LoVo (cell line): ENCODE measurements around the gene ITM2C.
A peak's percentile ranks its signal among the peaks of the same experiment; 100 is the strongest.

ENCODE experiments used
- DNase-seq: peaks from one replicate; pipeline ENCODE4 v3.0.0-alpha.2; 2016; ENCODE audit warnings: low spot score

Gene ITM2C

DNA sequence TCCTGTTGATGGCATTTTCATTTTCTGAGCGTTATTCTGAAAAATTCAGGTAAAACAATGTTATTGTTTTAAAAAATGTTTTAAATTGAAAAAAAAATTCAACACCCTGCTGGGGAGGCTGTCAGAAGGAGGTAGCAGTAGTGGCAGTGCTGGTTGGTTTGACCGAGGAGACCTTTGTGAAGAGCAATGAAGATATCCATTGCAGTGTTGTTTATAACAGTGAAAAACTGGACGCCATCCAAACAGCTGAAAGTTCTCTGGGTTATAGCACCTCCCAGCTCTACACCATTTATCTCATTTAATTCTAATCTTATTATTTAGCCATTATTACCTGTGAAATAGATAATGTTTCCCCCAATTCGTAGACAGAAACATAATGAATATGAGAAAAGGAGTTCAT is 12.6 kb upstream of the ITM2C start:
- DNase-seq, result no peak

DNA sequence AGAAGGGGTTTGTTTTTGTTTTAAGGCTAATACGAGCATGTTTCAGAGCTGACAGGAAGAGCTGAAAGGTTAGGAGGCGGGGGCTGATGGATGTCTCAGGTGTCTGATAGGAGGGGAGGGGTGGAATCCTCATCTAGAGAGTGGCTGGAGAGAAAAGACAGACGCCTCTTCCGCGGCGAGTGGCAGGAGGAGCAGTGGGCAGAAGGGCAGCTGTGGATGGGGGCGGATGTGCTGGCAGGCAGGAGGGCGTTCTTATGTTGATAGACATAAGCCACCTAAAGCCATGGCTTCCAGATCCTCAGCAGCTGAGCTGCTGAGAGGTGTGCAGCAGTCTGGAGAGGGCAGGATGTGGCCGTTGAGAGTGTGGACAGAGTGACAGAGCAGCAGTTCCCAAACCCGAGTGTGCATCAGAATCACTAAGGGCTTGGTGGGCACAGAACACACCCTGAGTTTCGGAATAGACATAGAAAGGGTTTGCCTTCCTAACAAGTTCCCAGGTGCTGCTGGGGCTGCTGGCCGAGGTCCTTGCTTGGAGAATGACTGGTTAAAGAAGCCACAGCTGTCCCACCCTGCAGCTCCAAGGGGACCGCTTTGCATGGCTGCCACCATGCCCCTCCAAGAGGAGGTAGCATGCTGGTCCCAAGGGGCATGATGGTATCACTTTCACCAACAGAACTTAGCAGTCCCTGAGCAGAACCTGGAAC is 3.0 kb upstream of the ITM2C start:
- no peak for DNase-seq

DNA sequence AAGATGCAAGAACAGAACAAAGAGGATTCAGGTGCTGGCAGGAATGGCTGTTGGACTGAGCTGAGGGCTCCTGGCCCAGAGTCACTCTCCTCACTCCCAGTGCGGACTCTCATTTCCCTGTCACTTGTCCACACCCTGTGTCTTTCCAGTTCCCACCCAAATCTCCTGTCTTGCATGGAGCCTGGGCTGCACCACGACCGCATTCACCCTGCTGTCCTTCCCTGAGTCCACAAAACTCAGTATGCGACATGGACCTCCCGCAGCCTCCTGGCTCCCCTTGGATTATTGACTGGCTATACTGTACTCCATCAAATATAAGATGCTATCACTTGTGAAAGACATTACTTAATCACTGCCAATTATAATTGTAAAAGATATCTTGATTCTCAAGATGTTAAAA is 2.5 kb upstream of the ITM2C start:
- no peak for DNase-seq

DNA sequence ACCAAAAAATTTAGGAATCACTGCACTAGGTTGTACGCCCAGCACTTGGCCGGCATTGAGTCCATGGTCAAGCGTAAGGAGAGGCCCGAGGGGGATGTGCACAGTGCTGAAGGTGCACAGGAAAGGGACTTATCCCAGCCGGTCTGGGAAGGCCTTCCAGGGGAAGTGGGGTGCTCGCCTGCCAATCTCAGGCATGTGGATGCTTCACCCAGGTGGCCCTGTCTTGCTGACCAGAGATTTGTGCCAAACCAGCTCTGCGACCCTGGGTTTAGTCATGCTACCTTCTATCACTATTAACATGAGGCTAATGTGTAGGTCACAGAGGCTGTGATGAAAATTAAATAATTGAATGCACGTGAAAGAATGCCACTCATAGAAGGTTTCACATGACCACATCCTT is 1.7 kb upstream of the ITM2C start:
- no peak for DNase-seq

DNA sequence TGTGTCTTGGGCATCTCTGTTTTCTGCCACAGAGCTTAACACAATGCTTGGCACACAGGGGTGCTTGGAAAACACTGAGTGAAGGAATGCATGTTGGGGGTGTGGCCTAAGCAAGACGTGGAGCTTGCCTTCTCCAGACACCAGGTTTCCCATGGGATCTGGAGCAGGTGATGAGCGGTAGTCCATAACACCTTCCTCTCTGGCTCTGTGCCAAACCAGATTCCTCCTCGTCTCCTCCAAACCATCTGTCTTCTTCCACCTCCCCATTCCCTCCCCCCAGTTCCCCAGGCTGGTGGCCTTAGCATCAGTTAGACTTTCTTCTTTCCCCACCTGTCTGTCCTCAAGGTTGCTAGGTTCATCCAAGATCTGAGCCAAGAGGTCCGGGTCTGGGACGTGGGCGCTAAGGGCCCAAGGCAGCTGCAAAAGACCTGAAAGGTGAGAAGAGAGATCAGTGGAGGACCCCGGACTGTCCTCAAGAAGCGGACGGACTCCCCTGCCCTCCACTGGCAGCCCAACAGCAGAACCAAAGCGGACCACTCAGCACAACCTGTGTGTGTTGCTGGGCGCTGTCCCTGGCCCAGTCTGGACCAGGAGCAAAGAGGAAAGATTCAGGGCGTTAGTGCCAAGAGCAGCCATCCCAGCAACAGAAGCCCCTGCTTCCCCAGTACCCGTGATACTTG is 1.2 kb upstream of the ITM2C start:
- DNase-seq, result no peak

DNA sequence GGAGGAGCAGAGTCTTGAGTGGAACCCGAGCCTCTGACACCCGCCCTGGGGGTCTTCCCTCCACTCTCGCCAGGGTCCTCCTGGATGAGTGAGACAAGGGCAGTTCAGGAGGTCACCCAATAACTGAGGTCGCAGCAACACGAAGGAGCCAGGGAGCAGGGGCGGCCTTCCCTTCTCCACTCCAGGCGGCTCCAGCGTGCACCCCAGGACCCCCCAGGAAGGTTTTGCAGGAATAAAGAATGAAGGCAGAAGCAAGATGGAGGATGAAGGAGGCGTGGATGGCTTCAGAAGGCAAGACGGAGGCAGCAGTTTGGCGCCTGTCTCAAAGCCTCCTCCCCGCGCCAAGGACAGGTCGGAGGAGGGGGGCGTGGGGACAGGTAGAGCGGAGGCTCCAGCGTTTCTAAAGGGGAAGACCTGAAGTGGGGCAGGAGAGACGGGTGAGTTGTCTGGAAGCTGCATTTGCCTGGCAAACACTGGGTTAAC is 579 bp upstream of the ITM2C start:
- DNase-seq, result no peak

DNA sequence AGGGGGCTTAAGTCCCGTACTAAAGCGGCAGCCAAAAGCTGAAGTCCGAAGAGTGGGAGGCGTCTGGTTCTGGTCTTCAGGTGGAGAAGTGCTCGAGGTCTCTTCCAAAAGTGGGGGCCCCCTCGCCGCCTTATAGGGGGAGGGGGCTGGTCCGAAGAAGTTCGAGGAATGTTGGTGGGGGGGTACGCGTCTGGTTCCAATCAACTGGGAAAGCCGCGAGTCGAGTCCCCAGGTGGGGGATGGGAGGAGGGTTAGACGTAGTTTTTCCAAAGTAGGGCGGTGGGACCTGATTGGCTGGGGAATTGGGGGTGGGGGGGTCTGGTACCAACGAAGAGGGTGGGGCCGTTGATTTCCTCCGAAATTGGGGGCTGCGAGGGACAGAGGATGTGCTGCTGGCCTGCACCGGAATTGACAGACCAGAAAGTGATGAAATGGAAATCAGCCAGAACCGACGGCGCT is 594 bp downstream of the ITM2C start:
- no peak for DNase-seq

DNA sequence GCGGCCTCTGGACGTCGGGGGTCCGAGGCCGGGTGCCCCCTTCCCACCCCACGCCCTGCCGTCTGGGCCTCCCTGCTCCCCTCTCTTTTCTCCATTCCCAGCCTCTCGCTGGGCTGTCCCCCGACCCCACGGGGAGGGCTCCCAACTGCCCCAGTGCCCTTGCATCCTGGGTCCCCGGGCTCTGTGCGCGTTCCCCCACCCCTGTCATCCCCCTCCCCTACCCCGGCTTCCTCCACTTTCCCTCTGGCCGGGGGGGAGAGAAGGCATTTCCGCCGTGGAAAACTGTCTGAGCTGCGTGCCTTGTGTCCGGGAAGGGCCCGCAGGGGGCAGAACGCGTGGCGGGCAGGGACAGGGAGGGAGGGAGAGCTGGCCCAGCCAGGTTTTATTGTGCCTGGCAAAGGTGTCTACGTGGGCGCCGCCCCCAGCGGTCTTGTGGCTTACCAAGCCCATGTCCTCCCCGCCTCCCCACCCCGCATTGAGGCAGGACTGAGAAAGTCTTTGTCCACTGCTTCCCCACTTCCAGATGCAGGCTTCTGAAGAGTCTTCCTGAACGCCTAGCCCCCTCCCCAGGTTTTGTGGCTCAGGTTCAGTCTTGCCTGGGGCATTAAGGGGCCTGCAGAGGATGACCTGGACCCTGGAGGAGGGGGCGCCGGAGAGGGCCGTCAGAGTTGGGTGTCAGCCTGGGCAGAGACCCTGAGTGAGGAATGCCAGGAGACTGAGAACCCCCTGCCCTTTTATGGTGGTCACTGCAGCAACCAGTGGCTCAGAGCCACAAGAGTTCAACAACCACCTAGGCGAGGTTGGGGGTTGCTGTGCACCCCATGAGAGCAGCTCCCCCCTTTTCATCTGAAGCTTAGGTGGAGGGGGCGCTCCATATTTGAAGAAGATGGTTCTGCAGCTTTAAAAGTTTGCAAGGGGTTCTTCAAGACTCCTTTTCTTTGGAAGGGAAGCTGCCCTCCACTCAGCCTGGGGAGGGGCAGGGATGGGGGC is 1.3 kb downstream of the ITM2C start:
- peak; percentile 81 for DNase-seq

DNA sequence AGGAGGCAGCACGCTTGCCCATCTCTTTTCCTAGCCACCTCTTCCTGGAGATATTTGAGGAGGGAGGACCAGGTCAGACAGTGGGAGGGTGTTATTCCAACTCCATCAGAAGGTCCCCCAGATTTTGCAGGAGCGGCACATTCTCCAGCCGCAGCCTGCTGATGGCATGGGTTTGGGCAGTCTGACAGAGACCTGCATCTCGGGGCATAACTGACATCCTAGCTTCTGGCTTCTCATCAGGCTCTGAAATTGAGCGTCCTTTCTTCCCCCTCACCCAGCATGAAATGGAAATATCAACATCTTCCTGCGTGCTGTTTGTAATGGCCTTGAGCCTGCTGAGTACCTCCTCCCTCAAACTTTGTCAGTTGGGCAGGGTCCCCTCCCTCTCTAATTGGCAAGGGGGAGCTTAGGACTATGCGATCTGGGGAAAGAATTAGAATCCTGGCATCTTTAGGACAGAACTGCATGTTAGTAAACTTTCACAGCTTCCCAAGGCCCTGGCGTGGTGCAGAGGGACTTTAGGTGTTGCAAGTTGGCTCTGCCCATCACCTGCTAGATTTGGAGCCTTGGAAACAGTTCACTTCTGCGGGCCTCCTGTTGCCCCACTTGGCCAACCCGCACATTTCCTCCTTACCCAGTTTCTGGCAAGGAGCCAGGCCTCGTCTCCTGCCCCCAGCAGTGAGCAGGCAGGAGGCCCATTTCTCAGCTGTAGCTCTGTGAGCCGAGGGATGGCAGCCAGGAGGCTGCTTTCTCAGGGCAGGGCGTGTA is 2.2 kb downstream of the ITM2C start:
- peak; percentile 47 for DNase-seq

DNA sequence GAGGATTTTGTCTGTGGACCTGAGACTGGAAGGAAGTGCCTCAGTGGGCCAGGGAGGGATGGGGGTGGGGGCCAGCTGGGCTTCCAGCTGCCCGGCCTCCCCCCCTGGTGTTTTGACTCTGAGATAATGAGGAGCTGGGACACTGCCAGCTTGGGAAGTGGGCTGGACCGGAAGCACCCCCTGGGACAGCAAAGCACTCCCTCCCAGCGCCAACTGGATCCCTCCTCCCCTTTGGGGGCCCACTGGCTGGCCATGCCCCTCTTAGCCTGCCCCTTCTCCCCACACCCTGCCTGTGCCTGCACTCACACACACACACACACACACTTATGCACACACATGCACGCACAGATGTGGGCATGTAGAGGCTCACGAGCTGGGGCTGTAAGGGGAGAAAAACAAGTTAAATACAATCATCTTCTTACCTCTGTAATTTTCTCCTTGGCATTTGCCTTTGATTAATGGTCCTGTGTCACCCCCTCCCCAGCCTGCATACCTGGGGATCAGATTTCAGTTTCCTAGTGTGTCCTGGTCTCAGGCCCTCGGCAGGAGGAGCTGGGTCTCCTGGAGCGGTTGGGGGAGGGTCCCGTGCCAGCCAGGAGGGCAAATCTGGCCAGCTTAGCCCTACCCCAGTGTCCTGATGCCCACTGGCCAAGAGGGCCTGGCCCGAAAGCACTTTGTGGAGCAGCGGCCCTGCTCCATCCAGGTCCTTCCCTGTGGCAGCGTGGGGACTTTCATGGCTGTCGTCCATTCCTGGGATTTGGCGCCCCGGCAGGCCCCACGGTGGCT is 3.6 kb downstream of the ITM2C start:
- DNase-seq, result no peak

DNA sequence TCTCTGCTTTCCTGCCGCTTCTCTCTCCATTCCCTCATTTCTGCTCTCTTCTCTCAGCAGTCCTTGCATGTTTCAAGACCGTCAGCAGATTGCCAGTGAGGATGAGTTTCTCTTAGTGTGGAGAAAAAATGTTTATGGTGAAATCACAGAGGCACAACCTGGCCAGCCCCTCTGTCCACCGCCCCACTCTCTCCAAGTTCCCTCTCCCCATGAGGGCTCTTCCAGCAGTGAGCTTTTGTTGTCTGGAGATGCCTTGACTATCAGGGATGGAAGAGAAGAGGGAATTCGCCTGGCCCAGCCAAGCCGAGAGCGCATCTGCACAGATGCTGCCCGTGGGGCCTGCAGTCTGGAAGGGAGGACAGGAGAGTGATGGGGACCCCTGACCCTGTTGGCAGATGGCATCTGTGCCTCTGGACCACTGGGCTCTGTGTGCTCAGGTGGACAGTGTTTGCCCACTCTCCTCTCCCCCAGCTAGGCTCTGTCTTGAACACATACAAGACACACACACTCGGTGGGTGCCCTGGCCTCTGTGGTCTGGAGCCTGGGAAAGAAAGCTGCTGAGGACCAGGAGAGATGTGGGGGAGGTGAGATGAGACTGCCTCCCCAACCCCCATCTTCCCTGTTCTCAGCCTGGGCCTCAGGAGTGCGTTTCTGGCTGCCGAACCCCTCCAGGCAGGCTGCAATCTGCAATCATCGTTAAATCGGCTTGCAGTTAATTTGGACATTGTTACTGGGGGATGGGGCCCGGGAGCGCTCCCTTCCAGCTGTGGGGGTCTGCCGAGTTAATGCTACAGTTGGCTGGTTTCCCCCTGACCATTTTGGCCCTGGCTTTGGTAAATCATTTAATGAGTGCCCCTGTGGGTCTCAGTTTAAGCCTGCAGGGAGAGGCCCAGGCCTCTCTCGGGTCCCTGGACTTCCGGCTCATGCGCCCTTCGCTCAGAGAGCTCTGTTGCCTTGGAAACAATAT is 4.5 kb downstream of the ITM2C start:
- DNase-seq, result no peak

DNA sequence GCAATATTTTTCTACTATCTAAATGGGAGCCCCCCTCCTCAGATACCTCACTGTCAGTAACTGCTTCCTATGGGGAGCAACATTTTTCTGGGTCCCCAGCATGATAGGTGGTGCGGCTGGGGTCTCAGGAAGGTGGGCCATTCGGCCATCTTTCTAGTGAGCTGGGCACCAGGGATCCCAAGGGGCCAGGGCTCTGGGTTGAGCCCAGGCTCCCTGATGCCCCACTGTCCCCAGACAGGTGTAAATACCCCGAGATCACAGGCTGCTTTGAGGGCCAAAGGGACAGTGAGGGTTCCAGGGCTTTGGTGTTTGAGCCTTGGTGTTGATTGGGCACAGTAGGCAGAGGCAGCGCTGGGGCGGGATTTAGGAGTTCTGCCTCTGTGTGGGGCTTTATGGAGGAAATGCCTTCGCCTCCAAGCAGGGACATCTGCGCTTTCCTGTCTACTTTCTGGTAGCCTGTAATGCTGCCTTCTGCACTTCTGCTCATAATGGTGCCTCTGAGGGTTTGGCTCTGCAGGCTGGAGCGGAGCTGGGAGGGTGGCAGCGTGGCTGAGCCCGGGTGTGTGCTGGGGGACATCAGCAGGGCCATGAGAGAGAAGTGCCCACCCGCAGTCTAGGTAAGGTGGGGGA is 5.3 kb downstream of the ITM2C start:
- no peak for DNase-seq

DNA sequence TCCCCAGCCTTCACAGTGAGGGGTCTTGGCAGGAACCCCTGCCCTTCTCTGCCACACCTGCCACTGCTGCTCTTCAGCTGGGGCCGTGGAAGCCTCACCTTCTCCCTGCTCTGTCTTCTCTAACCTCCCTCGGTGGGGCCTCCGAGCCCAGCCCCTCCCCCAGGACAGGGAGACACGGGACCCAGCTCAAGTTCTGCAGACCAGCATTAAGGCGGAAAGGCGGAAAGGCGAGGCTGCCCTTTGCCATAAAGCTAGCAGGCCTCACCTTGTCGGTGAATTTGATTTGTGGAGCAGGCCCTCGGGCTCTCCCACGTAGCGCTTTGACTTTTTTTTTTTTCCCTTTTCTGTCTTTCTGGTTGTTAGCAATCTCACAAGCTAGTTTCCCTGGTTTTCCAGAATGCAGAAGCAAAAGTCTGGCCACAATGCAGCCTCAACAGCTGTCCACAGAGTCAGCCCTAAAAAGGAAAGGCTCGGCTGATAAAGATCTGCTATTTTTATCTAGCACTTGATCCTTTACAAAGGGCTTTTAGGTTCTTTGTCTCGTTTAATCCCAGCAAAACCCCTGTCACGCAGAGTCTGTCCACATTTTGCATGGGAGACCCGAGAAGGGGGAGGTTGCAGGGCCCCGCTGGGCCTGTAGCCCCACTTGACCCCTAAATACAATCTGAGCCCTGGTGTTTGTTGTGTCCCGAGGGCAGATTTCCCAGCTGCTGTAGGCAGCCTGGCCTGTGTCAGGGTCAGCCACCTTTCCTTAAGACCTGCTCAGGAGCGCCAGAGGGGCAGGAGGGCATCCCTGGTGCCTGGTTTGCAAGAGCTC is 6.0 kb downstream of the ITM2C start:
- no peak for DNase-seq

DNA sequence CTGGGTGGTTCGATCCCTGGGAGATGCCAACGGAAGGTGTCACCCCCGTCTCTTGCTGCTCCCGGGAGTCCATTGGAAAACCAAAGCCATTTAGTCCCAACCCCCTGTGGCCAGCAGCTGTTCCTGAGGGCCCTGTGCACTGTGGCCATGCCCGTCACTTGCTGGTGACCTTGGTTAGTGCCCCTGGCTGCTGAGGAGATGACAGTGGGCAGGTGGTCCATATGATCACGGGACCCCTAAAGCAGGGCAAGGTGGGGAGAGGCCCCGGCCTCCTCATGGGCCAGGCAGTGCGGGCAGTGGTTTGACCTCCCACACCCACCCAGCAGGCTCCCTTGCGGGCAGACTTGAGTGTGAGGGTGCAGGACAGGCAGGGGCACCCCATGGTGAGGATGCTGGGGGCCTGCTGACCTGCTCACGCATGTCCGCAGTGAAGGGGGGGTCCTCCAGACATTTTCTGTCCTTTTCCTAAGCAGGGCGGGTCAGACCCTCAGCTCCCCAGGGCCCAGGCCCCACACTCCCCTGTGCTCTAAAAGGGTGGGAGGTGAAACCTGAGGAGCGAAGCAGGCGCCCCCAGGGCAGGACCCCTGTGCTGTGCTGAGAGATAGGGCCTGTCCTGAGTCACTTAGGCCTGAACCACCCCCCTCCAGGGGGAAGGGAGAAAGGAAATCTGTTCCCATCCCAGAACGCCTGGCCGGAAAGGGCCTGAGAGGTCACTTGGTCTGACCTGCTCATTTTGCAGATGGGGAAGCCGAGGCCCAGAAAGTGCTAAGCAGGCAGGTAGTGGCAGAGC is 6.8 kb downstream of the ITM2C start:
- no peak for DNase-seq

DNA sequence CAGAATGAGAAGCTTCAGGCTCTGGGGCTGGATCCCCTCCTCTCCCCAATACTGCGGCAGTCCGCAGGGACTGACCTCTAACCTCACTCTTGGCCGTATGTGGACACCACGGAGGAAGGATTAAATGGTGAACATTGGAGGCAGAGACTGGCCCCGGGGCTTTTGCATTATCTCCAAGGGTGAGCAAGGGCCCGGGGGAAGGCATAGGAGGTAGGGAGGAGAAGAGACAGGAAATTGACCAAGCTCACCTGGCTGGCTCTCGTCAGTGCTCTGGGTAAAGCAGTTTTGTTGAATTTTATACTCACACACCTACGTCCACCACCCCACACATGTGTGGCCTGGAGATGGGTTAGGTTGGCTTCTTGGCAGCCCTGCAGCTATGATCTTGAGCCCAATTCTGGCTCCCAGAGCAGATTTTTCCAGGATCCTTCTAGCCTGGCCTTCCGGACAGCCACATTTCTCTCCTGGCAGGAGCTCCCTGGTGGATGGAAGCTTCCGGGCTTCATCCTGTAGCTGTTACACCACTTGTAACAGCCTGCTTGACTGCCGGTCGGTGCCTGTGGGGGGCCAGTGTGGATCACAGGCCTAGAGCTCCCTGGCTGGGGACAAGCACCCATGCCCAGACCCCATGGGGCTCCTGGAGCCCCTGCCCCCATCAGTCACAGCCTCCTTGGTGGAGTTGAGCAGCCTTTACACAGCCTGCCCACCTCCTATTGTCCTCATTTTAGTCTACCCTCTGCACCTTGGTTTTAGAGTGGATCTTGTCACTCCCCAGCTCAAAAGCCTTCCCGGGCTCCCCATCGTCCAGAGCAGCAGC is 7.6 kb downstream of the ITM2C start:
- no peak for DNase-seq

DNA sequence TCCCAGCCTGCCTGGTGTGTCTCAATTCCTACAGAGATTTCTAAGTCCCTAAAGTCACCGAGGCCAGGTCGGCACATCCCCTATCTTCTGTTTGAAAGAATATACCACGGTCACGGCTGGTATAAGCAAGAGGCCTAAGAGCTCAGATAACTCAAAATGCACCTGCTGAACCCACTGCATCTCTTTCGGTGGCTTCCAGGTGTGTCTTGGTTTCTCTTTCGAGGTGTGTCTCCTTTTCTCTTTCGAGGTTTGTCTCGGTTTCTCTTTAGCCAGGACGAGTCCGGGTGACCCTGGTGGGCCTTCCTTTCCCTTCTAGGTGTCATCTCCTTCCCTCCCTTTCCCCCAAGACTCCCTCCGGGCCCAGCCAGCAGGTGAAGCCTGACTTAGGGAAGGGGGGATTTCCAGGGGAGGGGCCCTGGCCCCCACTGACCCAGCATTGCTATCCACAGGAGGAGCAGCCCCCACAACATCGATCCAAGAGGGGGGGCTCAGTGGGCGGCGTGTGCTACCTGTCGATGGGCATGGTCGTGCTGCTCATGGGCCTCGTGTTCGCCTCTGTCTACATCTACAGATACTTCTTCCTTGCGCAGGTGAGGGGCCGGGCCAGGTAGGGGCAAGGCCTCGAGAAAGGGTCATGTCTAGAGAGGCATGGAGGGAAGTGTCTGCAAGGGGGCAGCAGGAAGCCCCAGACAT is 8.4 kb downstream of the ITM2C start:
- no peak for DNase-seq
